HEK293 (cell line): ENCODE results near the gene FOXJ2.

Source experiments
- CTCF ChIA-PET: fragments of 350-600 bp; formaldehyde crosslinking; extraction: SDS; loops from one replicate; lab custom pipeline; 2021; ENCODE audit warnings: antibody characterized with exemption; lab: Yijun Ruan, JAX
- POLR2A ChIA-PET: fragments of 300-600 bp; formaldehyde crosslinking; extraction: SDS; loops from one replicate; lab custom pipeline; 2020; ENCODE audit warnings: antibody characterized with exemption, inconsistent platforms; lab: Yijun Ruan, JAX
- H3K27ac ChIP-seq: fragments of 200-500 bp; sonication (Bioruptor generic); 2 replicates; pipeline ENCODE4 v1.5.1; 2014; ENCODE audit warnings: low read depth, low read length, control low read depth, inconsistent platforms; ENCODE audit errors: extremely low read depth
- H3K36me3 ChIP-seq, 2 experiments: fragments of 200-500 bp in 1 of 2; sonication (Bioruptor generic) in 1 of 2; 1 replicate in 1 of 2; 2 replicates in 1 of 2; pipeline ENCODE4 v1.5.1; 2014 to 2017; ENCODE audit warnings: inconsistent platforms in 2 of 2, low read length in 2 of 2; ENCODE audit not compliant: control insufficient read depth in 2 of 2, insufficient read depth in 1 of 2
- H3K4me1 ChIP-seq: fragments of 200-500 bp; sonication (Bioruptor generic); 2 replicates; pipeline ENCODE4 v1.5.1; 2014; ENCODE audit warnings: mild to moderate bottlenecking, low read length, inconsistent platforms; ENCODE audit not compliant: control insufficient read depth, insufficient read depth
- H3K4me3 ChIP-seq: 2 replicates; pipeline ENCODE4 v1.5.1; 2011; ENCODE audit warnings: low read depth, mild to moderate bottlenecking, control low read depth, low read length, moderate library complexity
- H3K9me3 ChIP-seq: fragments of 200-500 bp; sonication (Bioruptor generic); 2 replicates; pipeline ENCODE4 v1.5.1; 2014; ENCODE audit warnings: low read depth, low read length, inconsistent platforms; ENCODE audit not compliant: control insufficient read depth, insufficient read depth
- AEBP2 ChIP-seq: fragments of 450-650 bp; formaldehyde crosslinking; IDR thresholded peaks from 2 replicates; pipeline ENCODE4 v1.5.1; 2016; ENCODE audit warnings: missing biosample characterization, missing genetic modification characterization, borderline replicate concordance
- HIC1 ChIP-seq: fragments of 450-650 bp; formaldehyde crosslinking; IDR thresholded peaks from 2 replicates; pipeline ENCODE4 v1.5.1; 2016; ENCODE audit warnings: missing biosample characterization, missing genetic modification characterization
- PBX3 ChIP-seq: sonication (generic); formaldehyde crosslinking; IDR thresholded peaks from 2 replicates; pipeline ENCODE4 v1.8.1; 2022; ENCODE audit warnings: mild to moderate bottlenecking, moderate library complexity, missing genetic modification reagents
- PRDM2 ChIP-seq: fragments of 450-650 bp; formaldehyde crosslinking; IDR thresholded peaks from 2 replicates; pipeline ENCODE4 v1.5.1; 2016; ENCODE audit warnings: missing biosample characterization, missing genetic modification characterization, borderline replicate concordance
- SP7 ChIP-seq: fragments of 450-650 bp; formaldehyde crosslinking; IDR thresholded peaks from 2 replicates; pipeline ENCODE4 v1.5.1; 2016; ENCODE audit warnings: missing biosample characterization, missing genetic modification characterization
- ZNF114 ChIP-seq: fragments of 450-650 bp; formaldehyde crosslinking; IDR thresholded peaks from 2 replicates; pipeline ENCODE4 v1.5.0; 2017; ENCODE audit warnings: missing biosample characterization, missing genetic modification characterization
- ZNF148 ChIP-seq: fragments of 450-650 bp; formaldehyde crosslinking; IDR thresholded peaks from 2 replicates; pipeline ENCODE4 v1.5.0; 2017; ENCODE audit warnings: missing biosample characterization, missing genetic modification characterization, borderline replicate concordance
- ZNF18 ChIP-seq: fragments of 450-650 bp; formaldehyde crosslinking; IDR thresholded peaks from 2 replicates; pipeline ENCODE4 v1.5.1; 2016; ENCODE audit warnings: missing biosample characterization, missing genetic modification characterization
- ZNF221 ChIP-seq: fragments of 450-650 bp; formaldehyde crosslinking; IDR thresholded peaks from 2 replicates; pipeline ENCODE4 v1.5.1; 2017; ENCODE audit warnings: missing biosample characterization, missing genetic modification characterization, borderline replicate concordance
- ZNF239 ChIP-seq: fragments of 450-650 bp; formaldehyde crosslinking; IDR thresholded peaks from 2 replicates; pipeline ENCODE4 v1.5.1; 2016; ENCODE audit warnings: missing biosample characterization, missing genetic modification characterization
- ZNF280D ChIP-seq: fragments of 450-650 bp; formaldehyde crosslinking; IDR thresholded peaks from 2 replicates; pipeline ENCODE4 v1.5.1; 2016; ENCODE audit warnings: missing biosample characterization, missing genetic modification characterization
- ZNF366 ChIP-seq: fragments of 450-650 bp; formaldehyde crosslinking; conservative IDR thresholded peaks from 2 replicates; pipeline ENCODE4 v1.5.1; 2016; ENCODE audit warnings: missing biosample characterization, missing genetic modification characterization
- ZNF423 ChIP-seq: fragments of 450-650 bp; formaldehyde crosslinking; IDR thresholded peaks from 2 replicates; pipeline ENCODE4 v1.5.1; 2016; ENCODE audit warnings: missing biosample characterization, missing genetic modification characterization
- ZNF510 ChIP-seq: fragments of 450-650 bp; formaldehyde crosslinking; IDR thresholded peaks from 2 replicates; pipeline ENCODE4 v1.5.1; 2018; ENCODE audit warnings: mild to moderate bottlenecking, missing genetic modification characterization, missing biosample characterization; ENCODE audit not compliant: insufficient replicate concordance
- ZNF560 ChIP-seq: fragments of 450-650 bp; formaldehyde crosslinking; IDR thresholded peaks from 2 replicates; pipeline ENCODE4 v1.5.1; 2017; ENCODE audit warnings: missing biosample characterization, missing genetic modification characterization, borderline replicate concordance
- ZNF610 ChIP-seq: fragments of 450-650 bp; formaldehyde crosslinking; IDR thresholded peaks from 2 replicates; pipeline ENCODE4 v1.5.1; 2016; ENCODE audit warnings: missing biosample characterization, missing genetic modification characterization, borderline replicate concordance
- ZNF768 ChIP-seq: fragments of 450-650 bp; formaldehyde crosslinking; IDR thresholded peaks from 2 replicates; pipeline ENCODE4 v1.5.1; 2018; ENCODE audit warnings: missing biosample characterization, mild to moderate bottlenecking, missing genetic modification characterization
- ZNF830 ChIP-seq: fragments of 450-650 bp; IDR thresholded peaks from 2 replicates; pipeline ENCODE4 v1.5.0; 2018; ENCODE audit warnings: missing biosample characterization, missing genetic modification characterization, low read depth, mild to moderate bottlenecking, moderate library complexity

FOXJ2 gene

GRCh38 chr12:7985802-7986418, 46.6 kb upstream of the FOXJ2 start:
- Histone ChIP-seq H3K9me3 (no peaks in the 10 kb centered on the region), H3K4me1 (0 out of 2 replicates have a peak, but pooled peaks cover 2% of the 10 kb centered on the region), H3K4me3 (no peak overlapping the region), H3K36me3 (no peaks in the 10 kb centered on the region), H3K27ac (no peak overlapping the region)
- ChIA-PET POLR2A (no interaction called here), CTCF (interaction anchor here (0.5 to 1.0 kb wide), 3 partner anchors 9 to 86 kb away, joined by 3 to 5 read pairs (median 4); no protein-coding TSS in a partner anchor)
- TF ChIP-seq ZNF768 (tag by site-specific recombination): no peak
- no peak for TF ChIP-seq ZNF830 (tag by site-specific recombination)
- no peak for TF ChIP-seq PRDM2 (tag by site-specific recombination)
- no peak for TF ChIP-seq ZNF423 (tag by site-specific recombination)
- no peak for TF ChIP-seq ZNF239 (tag by site-specific recombination)
- TF ChIP-seq ZNF148: no peak
- no peak for TF ChIP-seq PBX3
- TF ChIP-seq ZNF510 (tag by site-specific recombination): no peak
- TF ChIP-seq ZNF610 (tag by site-specific recombination): no peak
- no peak for TF ChIP-seq ZNF18 (tag by site-specific recombination)
- no peak for TF ChIP-seq HIC1
- no peak for TF ChIP-seq ZNF366 (tag by site-specific recombination)
- no peak for TF ChIP-seq ZNF114 (tag by site-specific recombination)
- TF ChIP-seq SP7 (tag by site-specific recombination): no peak
- TF ChIP-seq ZNF221 (tag by site-specific recombination): no peak
- TF ChIP-seq AEBP2: no peak
- no peak for TF ChIP-seq ZNF560
- no peak for TF ChIP-seq ZNF280D (tag by site-specific recombination)
